GM21528 (cell line): Measurements from ENCODE around the gene KLHL6.
A peak's percentile ranks its signal among the peaks of the same experiment; 100 is the strongest.

Source experiments
- ATAC-seq: cut with Tn5 transposase; IDR thresholded peaks from one replicate; pipeline ENCODE4 v1.9.1; 2021; ENCODE audit warnings: mild to moderate bottlenecking, moderate library complexity; ENCODE audit not compliant: unreplicated experiment, low FRiP score

KLHL6 gene

DNA sequence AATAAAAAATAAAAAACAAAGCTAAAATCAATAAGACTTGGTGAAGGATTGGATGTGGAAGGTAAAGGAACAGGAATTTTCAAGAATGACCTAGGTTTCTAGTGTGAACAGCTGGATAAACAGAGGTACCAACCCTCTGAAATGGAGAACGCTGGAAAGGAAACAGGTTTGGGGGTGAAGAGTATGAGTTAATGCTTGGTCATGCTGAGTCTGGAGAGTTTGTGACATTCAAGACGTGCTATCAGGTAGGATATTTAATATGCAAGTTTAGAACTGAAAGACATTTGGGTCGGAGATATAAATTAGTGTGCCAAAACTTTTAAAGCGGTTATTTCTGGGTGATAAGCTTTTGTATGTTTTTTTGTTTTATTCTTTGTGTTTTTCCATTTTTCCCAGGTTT is 11.4 kb upstream of the KLHL6 start:
- no peak for ATAC-seq

DNA sequence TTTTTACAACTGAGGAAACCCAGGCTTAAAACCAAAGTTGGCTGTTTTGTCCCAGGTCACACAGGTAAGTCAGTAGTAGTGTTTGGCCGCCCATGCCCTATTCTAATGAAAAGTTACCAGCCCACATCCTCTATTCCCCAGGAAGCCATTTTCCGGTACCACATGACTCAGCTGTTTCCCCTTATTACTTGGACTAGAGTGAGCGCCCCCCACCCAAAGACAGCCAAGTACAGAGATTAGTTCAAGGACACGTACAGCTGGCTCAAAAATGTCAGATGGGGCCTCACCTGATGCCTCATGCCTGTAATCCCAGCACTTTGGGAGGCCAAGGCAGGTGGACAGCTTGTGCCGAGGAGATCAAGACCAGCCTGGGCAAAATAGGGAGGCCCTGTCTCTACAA is 8.5 kb upstream of the KLHL6 start:
- ATAC-seq = no peak

DNA sequence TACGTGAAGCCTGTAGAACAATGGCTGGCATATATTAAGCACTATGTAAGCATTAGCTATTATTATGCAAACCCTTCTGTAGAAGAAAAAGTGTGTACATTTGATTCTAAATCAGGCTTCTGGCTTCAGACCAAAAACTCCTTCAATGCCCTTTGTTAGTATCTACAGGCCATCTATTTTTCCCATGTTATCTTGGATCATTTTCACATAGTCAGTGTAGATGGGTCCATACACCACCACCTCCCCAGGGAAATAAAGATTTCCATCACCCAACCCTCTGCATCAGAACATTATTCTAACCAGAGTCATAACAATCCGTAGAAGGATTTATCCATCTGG is 8.0 kb upstream of the KLHL6 start:
- ATAC-seq = no peak

DNA sequence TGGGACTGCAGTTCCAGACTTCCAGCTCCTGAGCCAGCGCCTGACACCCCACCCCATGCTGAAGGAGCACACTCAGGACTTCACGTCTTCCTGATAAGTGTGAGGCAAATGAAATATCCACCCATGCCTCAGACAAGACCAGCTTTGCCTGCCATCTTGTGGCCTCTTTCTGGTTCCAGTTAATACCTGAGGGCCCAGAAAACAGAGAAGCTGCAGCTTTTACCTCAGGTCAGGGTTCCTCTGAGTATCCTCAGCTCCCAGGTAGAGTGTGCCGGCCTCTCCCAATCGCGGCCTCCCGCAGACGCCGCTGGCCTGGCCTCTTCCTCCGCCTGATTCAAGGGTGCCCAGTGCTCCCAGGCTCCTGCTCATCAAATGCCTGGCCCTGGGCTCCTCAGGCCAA is 5.1 kb upstream of the KLHL6 start:
- ATAC-seq = no peak

DNA sequence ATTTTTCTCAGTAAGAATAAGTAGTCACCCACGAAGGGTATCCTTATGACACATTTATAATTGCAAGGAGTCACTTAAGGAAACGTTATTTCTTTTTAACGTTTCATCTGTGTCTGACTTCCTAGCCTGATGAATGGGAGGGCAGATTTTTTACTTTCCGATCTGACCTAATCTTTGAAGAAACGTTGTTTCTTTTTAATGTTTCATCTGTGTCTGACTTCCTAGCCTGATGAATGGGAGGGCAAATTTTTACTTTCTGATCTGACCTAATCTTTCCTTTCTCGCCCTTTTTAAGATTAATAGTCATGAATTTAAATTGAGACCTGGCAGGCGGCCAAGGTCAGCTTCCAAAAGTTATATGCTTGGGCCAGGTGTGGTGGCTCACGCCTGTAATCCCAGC is 3.0 kb upstream of the KLHL6 start:
- ATAC-seq = no peak

DNA sequence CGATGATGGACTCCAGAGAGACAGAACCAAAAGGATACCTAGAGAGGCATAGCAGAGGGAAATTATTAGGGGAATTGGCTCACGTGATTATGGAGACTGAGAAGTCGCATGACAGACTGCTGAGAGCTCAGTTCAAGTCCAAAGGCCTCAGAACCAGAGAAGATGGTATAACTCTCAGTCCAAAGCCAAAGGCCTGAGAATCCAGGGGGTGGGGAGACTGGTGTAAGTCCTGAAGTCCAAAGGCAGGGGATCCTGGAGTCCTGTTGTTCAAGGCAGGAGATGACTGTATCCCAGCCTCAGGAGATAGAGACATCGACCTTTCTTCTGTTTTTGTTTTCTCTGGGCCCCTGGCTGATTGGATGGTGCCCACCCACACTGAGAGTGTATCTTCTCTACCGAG is 1.2 kb upstream of the KLHL6 start:
- ATAC-seq = no peak

DNA sequence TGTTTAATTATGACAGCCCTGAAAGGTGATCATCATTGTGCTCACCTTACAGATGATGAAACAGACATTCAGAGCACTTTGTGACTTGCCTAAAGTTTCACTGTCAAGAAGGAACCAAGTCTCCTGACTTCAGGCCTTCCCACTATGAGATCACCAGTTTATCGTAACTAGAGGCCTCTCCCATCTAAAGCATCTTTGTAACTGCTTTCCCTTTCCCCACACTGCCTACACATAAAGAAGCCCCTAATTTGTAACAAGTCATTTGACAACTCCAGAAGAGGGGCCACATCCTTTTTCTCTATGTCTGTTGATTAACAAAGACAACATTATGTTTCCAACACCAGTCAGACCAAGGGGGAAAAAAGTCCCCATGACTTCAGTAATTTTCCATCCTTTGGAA is 1.1 kb downstream of the KLHL6 start:
- ATAC-seq = no peak

DNA sequence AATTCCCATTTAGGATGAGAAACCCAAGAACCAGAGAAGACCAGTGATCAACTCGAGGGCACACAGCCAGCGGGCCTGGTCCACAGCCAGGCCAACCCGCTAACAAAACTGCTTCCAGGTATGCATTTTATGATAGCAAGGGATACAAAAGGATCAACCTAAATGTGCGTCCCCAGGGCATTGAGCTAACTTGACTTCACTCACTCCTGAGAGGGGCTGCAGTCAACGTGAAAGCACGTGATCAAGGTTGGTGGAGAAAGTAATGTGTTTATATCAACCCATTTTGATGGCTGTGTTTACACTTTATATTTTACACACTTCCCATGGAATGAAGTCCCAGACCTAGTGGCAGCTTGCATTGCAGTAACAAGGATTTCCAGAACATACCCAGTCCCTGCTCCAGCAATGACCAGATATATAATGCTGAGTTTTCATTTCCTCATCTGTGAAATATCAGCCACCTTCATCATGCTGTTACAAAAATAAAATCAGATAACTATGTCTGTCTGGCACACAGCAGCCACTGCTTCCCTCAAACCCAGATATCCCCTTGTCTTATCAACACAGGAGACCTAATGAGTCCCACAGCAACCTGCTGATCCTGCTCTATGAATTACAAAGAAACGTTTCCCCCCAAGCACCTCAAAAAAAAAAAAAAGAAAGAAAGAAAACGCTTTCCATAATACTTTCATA is 2.0 kb downstream of the KLHL6 start:
- ATAC-seq = no peak

DNA sequence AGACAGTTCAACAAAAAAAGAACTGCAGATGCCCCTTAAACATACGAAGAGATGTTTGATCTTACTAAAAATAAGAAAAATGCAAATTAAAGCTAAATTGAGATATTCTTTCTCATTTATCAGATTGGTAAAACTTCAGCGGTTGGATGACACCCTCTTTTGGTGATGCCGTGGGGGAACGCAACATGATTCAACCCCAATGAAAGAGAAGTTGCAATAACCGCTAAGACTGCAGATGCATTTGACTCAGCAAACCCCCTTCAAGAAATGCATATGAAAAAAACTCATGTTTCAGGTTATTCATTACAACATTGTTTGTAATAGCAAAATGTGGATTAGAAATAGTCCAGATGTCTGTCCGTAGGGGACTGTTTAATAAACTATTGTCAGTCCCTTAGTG is 3.6 kb downstream of the KLHL6 start:
- no peak for ATAC-seq

DNA sequence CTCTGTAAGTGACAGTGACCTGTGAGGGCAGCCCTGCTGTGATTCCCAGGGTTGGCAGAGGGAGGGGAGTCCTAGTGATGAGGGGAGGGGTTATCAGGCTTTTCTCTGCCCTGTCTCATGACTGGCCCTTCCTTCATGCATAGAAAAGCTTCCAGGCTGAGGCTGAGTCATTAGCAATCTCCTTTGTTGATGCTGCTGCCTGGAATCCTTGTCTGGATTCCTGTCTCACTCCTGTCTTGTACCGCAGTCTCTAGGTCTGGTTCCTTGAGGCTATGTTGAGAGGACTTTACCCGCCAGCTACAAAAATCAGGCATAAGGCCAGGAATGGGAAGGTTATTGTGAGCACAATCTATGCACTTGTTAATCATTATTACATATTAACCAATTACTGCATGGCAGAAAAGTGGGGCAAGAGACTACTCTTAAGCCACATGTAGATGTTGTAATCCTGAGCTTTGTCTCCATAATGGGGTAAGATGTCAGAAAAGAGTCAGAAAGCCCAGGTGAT is 7.2 kb downstream of the KLHL6 start:
- ATAC-seq = no peak

DNA sequence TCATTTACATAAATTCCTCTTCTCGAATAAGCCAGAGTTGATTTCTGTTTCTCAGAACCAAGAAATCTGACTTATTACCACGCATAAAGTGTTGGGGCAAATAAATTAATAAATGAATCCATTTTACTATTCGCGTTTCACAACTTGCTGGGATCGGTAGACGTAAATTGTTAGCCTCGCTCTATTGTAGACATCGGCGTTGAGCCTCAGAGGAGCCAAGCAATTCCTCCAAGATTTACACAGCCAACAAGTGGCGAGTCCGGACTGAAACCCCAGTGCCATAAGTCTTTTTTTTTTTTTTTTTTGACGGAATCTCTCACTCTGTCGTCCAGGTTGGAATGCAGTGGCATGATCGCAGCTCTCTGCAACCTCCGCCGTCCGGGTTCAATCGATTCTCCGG is 8.9 kb downstream of the KLHL6 start:
- no peak for ATAC-seq

DNA sequence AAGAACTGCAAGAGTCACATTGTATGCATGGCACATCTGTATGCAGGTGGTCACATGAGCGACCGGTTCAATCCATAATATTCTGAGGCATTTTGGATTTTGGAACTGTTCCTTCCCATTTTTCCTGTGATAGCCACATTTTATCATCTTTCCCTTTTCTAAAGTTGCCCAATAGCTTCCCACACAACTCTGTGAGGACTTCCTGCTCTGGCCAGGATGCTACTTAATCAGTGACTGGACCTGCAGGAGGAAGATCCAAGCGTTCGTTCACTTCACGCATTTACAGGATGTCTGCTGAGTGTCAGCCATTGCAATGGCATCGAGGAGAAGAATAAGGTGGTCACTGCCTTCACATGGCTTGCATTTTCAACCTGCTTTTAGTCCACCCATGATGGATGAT is 9.8 kb downstream of the KLHL6 start:
- no peak for ATAC-seq

DNA sequence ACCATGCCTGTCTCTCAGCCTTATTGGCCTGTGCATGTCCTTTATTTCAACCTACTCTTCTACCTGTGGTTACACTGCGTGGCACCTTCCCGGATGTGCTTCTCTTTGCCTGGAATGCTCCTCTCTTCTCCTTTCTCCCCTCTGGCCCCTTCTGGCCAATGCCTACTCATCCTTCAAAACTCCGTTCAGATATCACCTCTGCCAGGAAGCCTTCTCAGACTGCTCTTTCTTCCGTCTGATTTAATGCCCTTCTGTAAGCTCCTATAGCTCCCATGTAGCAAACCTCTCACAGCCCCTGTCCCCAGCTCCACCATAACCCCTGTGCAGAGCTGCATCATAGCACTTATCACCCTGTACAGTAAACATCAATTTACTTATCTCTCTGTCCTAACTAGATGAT is 13.2 kb downstream of the KLHL6 start:
- ATAC-seq = no peak

DNA sequence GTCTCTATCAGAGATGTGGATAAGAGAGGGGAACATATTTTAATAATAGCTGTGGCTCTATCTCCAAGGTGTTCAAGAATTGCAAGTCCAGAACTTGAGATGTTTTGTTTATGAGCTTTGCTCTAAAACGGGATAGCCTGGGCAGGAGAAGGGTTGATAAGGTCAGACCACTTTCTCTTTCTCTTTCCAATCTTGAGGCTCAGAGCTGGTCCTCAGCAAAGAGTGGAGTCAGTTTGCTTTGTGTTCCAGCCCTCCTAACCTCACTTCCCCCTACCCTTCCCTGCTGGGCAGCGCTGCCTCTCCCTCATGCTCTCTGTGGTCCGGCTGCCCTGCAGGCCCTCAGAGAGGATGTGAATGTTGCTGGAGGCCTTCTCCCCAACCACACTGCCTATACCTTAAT is 13.8 kb downstream of the KLHL6 start:
- ATAC-seq = no peak

DNA sequence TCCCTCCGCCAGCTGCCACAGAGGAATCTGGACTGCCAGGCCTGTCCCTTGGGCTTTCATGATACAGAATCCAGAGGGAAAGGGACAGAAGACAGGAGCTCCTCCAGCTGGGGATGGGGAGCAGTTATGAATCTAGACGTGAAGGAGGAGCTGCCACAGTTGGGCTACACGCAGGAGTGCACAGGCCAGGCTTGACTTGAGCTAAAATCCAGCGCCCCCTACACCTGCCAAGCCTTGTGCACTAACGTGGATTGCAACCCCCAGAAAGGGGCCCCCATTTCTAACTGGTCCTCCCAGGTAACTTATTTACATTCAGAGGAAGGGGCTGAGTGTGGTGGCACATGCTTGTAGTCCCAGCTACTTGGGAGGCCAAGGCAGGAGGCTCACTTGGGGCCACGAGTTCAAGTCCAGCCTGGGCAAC is 14.3 kb downstream of the KLHL6 start:
- no peak for ATAC-seq

DNA sequence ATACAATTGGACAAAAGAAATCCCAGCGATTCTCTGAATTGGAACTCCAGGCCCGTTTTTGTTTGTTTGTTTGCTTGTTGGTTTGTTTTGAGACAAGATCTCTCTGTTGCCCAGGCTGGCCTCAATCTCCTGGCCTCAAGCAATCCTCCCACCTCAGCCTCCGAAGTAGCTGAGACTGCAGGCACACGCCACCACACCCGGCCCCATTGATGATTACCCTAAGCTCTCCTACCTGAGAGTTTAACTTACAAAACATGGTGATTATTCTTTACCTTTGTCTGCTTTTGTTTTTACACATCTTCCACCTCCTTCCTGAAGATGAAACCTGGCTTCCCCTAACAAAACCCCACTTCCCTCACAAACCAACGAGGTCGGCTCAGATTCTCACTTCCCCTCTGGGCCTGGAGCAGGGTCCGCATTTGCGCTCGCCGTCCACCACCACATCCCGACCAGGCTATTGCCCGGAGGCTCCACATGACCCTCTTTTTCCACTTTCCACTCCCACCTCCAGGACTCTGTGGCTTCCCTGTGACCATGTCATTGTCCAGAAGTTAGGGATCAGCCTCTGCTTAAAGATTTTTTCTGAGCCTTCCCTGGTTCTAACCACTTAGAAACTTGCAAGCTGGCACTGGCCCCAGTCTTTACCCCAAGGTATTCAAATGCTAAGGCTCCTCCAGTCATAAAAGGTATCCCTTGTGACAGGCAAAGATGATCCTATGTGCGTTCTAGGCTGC is 14.8 kb downstream of the KLHL6 start:
- ATAC-seq = no peak

DNA sequence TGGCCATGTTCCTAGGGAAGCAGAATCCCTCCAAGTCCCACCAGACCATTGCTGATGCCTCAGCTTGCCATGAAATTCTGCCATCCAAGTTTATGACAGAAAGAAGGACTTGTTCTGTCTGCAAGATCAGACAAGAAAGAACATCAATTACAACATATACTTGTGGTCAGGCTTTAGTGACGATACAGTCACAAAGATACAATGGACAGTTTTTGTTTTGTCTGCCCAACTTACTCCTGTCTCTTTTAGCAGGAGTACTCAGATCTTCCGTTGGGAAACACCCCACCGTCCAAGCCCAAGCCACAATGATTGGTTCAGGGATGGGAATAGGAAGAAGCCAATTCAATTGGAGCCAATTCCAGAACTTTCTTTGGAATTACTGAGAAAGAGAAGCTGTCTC is 15.7 kb downstream of the KLHL6 start:
- ATAC-seq = no peak

DNA sequence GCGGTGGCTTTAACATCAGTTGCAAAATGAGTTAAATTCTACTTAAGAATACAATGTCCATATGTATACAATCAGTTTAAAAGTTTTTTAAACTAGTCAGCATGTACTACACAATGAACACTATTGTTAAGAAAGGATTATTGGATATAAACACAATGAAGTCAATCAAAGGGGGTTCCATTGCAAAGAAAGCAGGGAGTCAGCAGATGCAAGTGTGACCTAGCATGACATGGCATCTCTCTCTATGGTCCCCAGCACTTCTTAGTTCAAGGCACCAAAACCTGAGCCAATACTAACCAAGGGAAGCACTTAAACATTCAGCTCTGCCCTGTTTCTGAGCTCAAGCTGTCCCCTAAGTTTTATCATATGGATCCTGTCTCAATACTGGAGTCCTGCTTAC is 17.0 kb downstream of the KLHL6 start:
- no peak for ATAC-seq

DNA sequence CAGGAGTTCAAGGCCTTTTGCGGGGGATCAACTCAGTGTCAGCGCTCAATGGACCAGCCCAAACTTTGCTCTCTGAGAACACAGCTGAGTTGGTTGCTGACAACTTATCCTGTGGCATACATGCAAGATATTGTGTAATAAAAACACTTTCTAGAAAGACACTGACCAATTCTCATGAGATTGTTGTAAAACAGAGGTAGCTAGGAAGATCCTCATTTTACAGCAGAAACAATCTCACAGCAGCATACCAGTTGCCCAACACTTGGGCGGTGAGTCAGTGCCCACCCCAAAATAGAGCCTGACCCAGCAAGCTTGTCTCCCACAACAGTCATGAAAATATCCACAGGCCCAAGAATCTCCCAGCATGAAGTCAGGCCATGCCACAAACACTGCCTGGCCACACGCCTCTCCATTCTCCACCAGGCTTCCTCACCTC is 18.2 kb downstream of the KLHL6 start:
- no peak for ATAC-seq

DNA sequence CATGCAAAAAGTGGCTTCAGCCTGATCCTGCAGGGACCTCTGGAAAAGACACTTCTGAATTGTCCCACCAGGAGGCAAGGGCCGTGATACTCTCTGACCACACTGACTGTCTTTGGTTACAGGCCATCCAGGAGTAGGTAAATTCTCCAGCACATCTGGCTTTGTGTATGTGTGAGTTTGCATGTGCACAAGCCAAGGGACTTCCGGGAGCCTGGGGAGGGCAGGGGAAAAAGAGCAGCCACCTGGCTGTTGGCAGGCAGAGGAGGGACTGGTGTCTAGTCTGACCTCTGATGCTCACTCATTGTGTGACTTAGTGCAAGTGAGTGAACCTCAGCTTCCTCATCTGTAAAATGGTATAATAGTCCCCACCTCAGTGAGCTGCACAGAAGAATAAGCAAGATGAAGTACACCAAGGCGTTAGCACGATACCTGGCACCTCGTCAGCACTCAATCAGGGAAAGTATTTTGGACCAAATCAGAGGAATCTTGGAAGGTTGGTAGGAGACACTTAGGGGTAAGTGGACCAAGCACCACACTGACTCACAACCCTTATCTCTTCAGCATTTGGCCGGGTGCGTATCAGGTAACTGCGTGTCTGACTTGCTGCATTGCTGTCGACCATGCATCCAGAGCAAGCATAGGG is 19.1 kb downstream of the KLHL6 start:
- ATAC-seq = peak; percentile 53

DNA sequence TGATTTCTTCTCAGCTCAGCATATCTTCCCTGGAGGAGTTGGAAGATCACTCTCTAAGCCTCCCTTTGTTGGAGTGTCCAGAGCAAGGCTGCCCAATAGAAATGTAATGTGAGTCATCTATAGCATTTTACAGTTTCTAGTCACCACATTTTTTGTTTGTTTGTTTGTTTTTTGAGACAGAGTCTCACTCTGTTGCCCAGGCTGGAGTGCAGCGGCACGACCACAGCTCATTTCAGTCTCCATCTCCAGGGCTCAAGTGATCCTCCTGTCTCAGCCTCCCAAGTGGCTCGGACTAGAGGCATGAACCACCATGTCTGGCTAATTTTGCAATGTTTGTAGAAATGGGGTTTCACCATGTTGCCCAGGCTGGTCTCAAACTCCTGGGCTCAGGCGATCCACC is 21.3 kb downstream of the KLHL6 start:
- no peak for ATAC-seq
